Smooth muscle cell (in vitro differentiated cells): ENCODE results near the gene EXD3. TPM values are rescaled to one million over a fixed set of nuclear protein-coding genes. Genes with fewer than 3 reads are reported as not detected.

Experiments
- DNase-seq: peaks from one replicate; lab custom pipeline; 2025; ENCODE audit not compliant: unreplicated experiment; lab: John Stamatoyannopoulos, UW
- H2AFZ ChIP-seq: fragments of 200-600 bp; sonication (generic); 2 replicates; pipeline ENCODE4 v1.6.0; 2016; ENCODE audit warnings: antibody characterized with exemption, low read depth, mild to moderate bottlenecking
- H3F3A ChIP-seq: fragments of 200-600 bp; sonication (generic); 2 replicates; pipeline ENCODE4 v1.6.0; 2017; ENCODE audit warnings: antibody characterized with exemption, low read depth
- H3K27ac ChIP-seq: fragments of 200-600 bp; sonication (generic); 2 replicates; pipeline ENCODE4 v1.5.1; 2016; ENCODE audit warnings: low read depth, mild to moderate bottlenecking
- H3K27me3 ChIP-seq: fragments of 200-600 bp; sonication (generic); 2 replicates; pipeline ENCODE4 v1.6.1; 2016; ENCODE audit warnings: low read depth, mild to moderate bottlenecking
- H3K36me3 ChIP-seq: fragments of 200-600 bp; sonication (generic); 2 replicates; pipeline ENCODE4 v1.5.1; 2016; ENCODE audit warnings: low read depth
- H3K4me1 ChIP-seq: fragments of 200-600 bp; sonication (generic); 2 replicates; pipeline ENCODE4 v1.5.1; 2016; ENCODE audit warnings: low read depth
- H3K4me2 ChIP-seq: fragments of 200-600 bp; sonication (generic); 2 replicates; pipeline ENCODE4 v1.6.0; 2016; ENCODE audit warnings: mild to moderate bottlenecking
- H3K4me3 ChIP-seq: fragments of 200-600 bp; sonication (generic); 2 replicates; pipeline ENCODE4 v1.5.1; 2016; ENCODE audit warnings: mild to moderate bottlenecking
- H3K79me2 ChIP-seq: fragments of 200-600 bp; sonication (generic); 2 replicates; pipeline ENCODE4 v1.6.0; 2016; ENCODE audit warnings: low read depth, mild to moderate bottlenecking
- H3K9ac ChIP-seq: fragments of 200-600 bp; sonication (generic); 2 replicates; pipeline ENCODE4 v1.6.0; 2016; ENCODE audit warnings: low read depth
- H3K9me3 ChIP-seq: fragments of 200-600 bp; sonication (generic); replicated peaks from 2 replicates; pipeline ENCODE4 v1.5.1; 2016; ENCODE audit warnings: low read depth
- H4K20me1 ChIP-seq: fragments of 200-600 bp; sonication (generic); 2 replicates; pipeline ENCODE4 v1.6.0; 2016; ENCODE audit warnings: low read depth
- WGBS: methylation state at CpG from one replicate; pipeline ENCODE4 v1.1.7; 2016; ENCODE audit warnings: low lambda C conversion rate; 5-methylcytosine and 5-hydroxymethylcytosine counted together
- polyA plus RNA-seq: library from polyadenylated mRNA; unstranded; fragments of >200 nt; fragmentation: Nextera tagmentation; extraction: Ambion mirVana; gene quantifications from 2 replicates; pipeline ENCODE4 v1.2.1, GENCODE V29; 2016
- total RNA-seq: library from RNA; depleted of rRNA; stranded (reverse); fragments of >200 nt; gene quantifications from 2 replicates; pipeline ENCODE4 v1.2.3, GENCODE V29; 2014
- TF ChIP-seq, protein P1 (sequence below): fragments of 200-600 bp; sonication (generic); IDR thresholded peaks from 2 replicates; pipeline ENCODE4 v1.5.1; 2017; ENCODE audit warnings: borderline replicate concordance, mild to moderate bottlenecking, antibody characterized with exemption; ENCODE audit not compliant: insufficient read depth, poor library complexity, severe bottlenecking

Gene EXD3
- total and polyA plus RNA-seq, 2 experiments from 2014 or later = 3.1 to 15.7 TPM

DNA sequence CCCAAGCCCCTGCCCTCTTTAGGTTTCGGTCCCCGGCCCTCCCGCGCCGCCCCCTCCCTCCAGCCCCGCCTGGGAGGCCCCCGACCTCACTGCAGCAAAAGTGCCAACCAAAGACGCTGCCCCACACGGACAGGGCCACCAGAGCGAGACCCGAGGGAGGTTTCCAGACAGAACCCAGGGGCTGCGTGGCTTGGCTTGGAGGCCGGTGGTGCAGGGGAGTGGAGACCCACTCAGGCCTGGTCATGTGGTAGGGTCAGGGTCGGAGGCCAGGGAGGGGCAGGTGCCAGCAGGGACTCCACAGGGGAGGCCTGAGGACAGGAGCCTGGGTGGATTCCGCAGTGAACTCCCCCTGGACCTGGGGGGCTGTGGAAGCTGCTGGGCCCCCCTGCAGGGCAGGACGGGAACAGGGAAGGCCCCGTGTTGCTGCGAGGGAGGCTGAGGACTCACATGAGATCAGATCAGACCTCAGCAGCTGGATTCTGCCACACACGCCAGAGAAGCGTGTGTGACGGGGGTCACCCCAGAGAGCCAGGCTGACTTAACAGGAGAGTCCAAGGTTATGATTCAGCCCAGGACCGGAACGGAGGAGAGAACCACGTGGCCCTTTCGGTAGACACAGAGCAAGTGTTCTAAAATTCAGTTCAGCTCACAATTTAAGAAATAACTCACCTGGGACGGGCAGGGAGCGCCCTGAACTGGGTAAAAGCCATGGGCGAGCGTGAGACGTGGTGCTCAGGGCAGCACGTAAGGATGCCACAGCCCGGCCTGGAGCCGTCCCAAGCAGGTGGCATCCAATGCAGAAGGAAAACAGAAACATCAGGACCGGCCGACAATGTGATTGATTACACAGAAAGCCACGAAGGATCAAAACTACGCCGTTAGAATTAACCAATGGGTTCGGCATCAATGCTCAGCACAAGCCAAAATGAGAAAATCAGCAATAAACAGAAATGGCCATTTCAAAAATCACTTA is 38.9 kb downstream of the EXD3 start:
- WGBS = 94% methylated on average over 34 of the region's 39 CpGs
- TF ChIP-seq, protein P1, sequence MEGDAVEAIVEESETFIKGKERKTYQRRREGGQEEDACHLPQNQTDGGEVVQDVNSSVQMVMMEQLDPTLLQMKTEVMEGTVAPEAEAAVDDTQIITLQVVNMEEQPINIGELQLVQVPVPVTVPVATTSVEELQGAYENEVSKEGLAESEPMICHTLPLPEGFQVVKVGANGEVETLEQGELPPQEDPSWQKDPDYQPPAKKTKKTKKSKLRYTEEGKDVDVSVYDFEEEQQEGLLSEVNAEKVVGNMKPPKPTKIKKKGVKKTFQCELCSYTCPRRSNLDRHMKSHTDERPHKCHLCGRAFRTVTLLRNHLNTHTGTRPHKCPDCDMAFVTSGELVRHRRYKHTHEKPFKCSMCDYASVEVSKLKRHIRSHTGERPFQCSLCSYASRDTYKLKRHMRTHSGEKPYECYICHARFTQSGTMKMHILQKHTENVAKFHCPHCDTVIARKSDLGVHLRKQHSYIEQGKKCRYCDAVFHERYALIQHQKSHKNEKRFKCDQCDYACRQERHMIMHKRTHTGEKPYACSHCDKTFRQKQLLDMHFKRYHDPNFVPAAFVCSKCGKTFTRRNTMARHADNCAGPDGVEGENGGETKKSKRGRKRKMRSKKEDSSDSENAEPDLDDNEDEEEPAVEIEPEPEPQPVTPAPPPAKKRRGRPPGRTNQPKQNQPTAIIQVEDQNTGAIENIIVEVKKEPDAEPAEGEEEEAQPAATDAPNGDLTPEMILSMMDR = no peak

DNA sequence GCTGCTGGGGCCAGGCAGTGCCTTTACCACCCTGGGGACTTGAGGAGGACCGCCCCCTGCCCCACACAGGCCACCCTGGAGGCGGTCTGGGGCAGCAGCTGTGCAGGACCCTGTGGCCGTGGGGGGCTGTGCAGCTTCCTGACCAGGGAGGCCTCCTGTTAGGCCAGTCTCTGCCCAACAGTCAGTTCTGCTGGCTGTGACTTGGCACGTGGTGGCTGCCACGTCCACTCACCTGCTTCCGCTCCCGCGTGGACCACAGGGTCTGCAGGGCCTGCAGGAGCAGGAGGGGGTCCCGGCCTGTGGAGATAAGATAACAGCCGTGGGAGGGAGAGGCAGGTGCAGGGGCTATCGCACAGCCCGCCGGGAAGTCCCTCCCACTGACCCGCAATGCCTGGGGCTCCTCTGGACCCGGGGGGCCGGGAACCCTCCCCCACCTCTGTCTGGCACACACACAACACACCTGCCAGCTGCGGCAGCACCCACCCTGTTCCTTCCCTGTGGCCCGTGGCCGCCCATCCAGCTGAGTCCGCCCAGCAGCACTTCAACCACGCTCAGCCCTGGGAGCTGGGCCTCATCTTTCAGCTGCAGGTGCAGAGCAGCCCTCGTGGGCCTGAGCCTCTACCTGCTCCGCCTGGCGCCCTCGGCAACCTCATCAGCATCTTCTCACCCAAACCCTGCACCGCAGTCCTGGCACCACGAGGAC is 39.7 kb downstream of the EXD3 start:
- H2AFZ ChIP-seq = no peak overlapping the region
- no peaks in the 10 kb centered on the region for H3K9me3 ChIP-seq
- no peak for DNase-seq
- H3K4me2 ChIP-seq = no peak overlapping the region
- H4K20me1 ChIP-seq = no peaks in the 10 kb centered on the region
- TF ChIP-seq, protein P1 = no peak
- no peaks in the 10 kb centered on the region for H3K27me3 ChIP-seq
- no peaks in the 10 kb centered on the region for H3K79me2 ChIP-seq
- 87% methylated on average over 25 of the region's 27 CpGs for WGBS
- H3K36me3 ChIP-seq = no peaks in the 10 kb centered on the region
- no peak overlapping the region for H3K9ac ChIP-seq
- H3K4me3 ChIP-seq = no peak overlapping the region
- no peaks in the 10 kb centered on the region for H3K4me1 ChIP-seq
- no peaks in the 10 kb centered on the region for H3F3A ChIP-seq
- no peak overlapping the region for H3K27ac ChIP-seq

More for the DNA sequence above, 38.9 kb downstream of the EXD3 start:
- no peak overlapping the region for H3K4me2 ChIP-seq
- no peak overlapping the region for H3K4me3 ChIP-seq
- no peak overlapping the region for H3K9ac ChIP-seq
- no peak for DNase-seq
- H3K79me2 ChIP-seq = no peaks in the 10 kb centered on the region
- H2AFZ ChIP-seq = no peak overlapping the region
- H3K9me3 ChIP-seq = no peaks in the 10 kb centered on the region
- no peaks in the 10 kb centered on the region for H3K27me3 ChIP-seq
- no peaks in the 10 kb centered on the region for H3K4me1 ChIP-seq
- no peaks in the 10 kb centered on the region for H3F3A ChIP-seq
- no peak overlapping the region for H3K27ac ChIP-seq
- no peaks in the 10 kb centered on the region for H3K36me3 ChIP-seq
- H4K20me1 ChIP-seq = no peaks in the 10 kb centered on the region

DNA sequence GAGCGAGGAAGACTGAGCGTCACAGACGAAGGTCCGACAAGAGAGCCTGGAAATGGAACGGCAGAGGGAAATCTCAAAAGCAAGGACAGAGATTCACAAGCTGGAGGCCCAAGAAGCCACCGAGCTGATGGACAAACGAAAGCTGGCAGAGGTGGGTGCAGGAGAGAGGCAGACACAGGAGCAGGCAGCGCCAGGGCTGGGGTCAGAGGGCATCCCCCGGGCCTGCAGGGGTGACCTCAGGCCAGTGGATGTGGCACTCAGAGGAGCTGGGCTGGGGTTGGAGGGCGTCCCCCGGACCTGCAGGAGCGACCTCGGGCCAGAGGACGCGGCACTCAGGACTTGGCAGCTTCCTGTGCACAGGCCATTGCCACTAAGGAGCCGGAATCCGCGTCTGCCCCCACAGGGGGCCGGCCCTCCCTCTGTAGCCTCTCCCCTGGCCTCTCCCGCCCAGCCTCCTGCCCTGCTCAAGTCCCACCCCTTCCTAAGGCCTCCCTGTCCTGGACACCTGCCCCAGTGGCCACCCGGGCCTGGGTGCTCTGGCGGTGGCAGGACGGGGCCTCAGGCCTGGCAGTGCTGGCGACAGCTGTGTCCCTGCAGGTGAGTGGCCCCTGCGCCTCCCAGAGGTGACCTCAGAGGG is 40.4 kb downstream of the EXD3 start:
- H3K4me2 ChIP-seq = no peak overlapping the region
- 86% methylated on average over 21 of the region's 25 CpGs for WGBS

More for the DNA sequence above, 40.4 kb downstream of the EXD3 start:
- no peak overlapping the region for H3K9ac ChIP-seq
- TF ChIP-seq, protein P1 = no peak
- no peaks in the 10 kb centered on the region for H3K36me3 ChIP-seq
- H3K27ac ChIP-seq = no peak overlapping the region
- H3K79me2 ChIP-seq = no peaks in the 10 kb centered on the region
- H3K4me3 ChIP-seq = no peak overlapping the region
- H3K4me1 ChIP-seq = no peaks in the 10 kb centered on the region
- no peaks in the 10 kb centered on the region for H3K27me3 ChIP-seq
- no peak overlapping the region for H2AFZ ChIP-seq
- no peaks in the 10 kb centered on the region for H3F3A ChIP-seq
- no peak for DNase-seq
- no peaks in the 10 kb centered on the region for H3K9me3 ChIP-seq
- H4K20me1 ChIP-seq = no peaks in the 10 kb centered on the region
